ENCODE data around the gene GCNA. TPM values are rescaled to one million over a fixed set of nuclear protein-coding genes. Genes with fewer than 3 reads are reported as not detected.

Gene GCNA
- total and polyA plus RNA-seq, 2 experiments from 2014 or later, result 1.2 to 1.5 TPM

DNA sequence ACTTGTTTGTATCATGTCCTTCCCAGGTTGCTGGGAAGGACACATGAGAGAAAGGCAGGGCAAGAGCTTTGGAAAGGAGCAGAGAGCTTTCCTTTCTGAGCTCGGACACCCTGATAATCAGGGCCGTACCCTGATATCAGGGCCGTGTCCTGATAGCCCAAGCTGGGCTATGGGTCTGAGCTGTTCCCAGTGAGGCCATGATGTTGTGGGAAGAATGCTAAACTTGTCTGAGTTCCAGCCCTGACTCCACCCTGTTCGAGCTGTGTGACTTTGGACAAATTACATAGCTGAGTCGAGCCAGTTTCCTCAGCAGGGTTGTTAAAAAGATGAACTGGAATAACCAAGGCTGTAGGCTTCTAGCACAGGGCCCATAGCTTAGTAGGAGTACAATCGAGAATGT is 43.4 kb downstream of the GCNA start:
- no peak for ATAC-seq
- H3K36me3 Mint-ChIP-seq (ENCODE audit: low read depth), result no peaks in the 10 kb centered on the region; the same call in 1 of the 3 replicates
- H3K9me3 Mint-ChIP-seq, result no peaks in the 10 kb centered on the region; the same call in 2 of the 3 replicates
- no peak overlapping the region for H2AFZ ChIP-seq
- no peak overlapping the region for H3K4me3 ChIP-seq
- no peaks in the 10 kb centered on the region for H3K79me2 ChIP-seq (replicated peaks; ENCODE audit: insufficient read depth)
- H3F3A ChIP-seq (replicated peaks; ENCODE audit: low read depth), result no peaks in the 10 kb centered on the region
- no peak overlapping the region for H3K4me2 ChIP-seq
- no peaks in the 10 kb centered on the region for H3K4me1 ChIP-seq (ENCODE audit: insufficient read depth)
- DNase-seq (ENCODE audit: low spot score), result no peak
- H3K27me3 Mint-ChIP-seq (ENCODE audit: insufficient read depth, low read depth, poor library complexity), result no peaks in the 10 kb centered on the region
- H3K4me3 Mint-ChIP-seq, result no peak overlapping the region
- peaks cover 3% of the 10 kb centered on the region; the same call in 1 of the 3 replicates for H3K4me1 Mint-ChIP-seq
- H3K27me3 ChIP-seq (ENCODE audit: insufficient read depth), result no peaks in the 10 kb centered on the region
- TF ChIP-seq ZNF331 (CRISPR knock-in tag; IDR thresholded peaks at IDR 0.05; ENCODE audit: low read depth) (no peak), REST (IDR thresholded peaks at IDR 0.05; ENCODE audit: unreplicated experiment) (no peak), POLR2AphosphoS5 (IDR thresholded peaks at IDR 0.05; ENCODE audit: low read depth) (no peak), EZH2 (IDR thresholded peaks at IDR 0.05; ENCODE audit: low read depth, unreplicated experiment) (no peak), ZNF114 (CRISPR knock-in tag; IDR thresholded peaks at IDR 0.05) (no peak), CTCF (conservative IDR thresholded peaks at IDR 0.05; ENCODE audit: low read depth in 2 of 2) (no peak), ETS1 (IDR thresholded peaks at IDR 0.05) (no peak), STAT1 (IDR thresholded peaks at IDR 0.05; ENCODE audit: unreplicated experiment) (no peak), NANOG (IDR thresholded peaks at IDR 0.05; ENCODE audit: borderline replicate concordance) (no peak), EZH2phosphoT487 (IDR thresholded peaks at IDR 0.05; ENCODE audit: unreplicated experiment) (no peak), JUNB (IDR thresholded peaks at IDR 0.05; ENCODE audit: unreplicated experiment) (no peak), CREB1 (CRISPR knock-in tag; IDR thresholded peaks at IDR 0.05; ENCODE audit: low read depth) (no peak)
- TF ChIP-seq, protein P1, sequence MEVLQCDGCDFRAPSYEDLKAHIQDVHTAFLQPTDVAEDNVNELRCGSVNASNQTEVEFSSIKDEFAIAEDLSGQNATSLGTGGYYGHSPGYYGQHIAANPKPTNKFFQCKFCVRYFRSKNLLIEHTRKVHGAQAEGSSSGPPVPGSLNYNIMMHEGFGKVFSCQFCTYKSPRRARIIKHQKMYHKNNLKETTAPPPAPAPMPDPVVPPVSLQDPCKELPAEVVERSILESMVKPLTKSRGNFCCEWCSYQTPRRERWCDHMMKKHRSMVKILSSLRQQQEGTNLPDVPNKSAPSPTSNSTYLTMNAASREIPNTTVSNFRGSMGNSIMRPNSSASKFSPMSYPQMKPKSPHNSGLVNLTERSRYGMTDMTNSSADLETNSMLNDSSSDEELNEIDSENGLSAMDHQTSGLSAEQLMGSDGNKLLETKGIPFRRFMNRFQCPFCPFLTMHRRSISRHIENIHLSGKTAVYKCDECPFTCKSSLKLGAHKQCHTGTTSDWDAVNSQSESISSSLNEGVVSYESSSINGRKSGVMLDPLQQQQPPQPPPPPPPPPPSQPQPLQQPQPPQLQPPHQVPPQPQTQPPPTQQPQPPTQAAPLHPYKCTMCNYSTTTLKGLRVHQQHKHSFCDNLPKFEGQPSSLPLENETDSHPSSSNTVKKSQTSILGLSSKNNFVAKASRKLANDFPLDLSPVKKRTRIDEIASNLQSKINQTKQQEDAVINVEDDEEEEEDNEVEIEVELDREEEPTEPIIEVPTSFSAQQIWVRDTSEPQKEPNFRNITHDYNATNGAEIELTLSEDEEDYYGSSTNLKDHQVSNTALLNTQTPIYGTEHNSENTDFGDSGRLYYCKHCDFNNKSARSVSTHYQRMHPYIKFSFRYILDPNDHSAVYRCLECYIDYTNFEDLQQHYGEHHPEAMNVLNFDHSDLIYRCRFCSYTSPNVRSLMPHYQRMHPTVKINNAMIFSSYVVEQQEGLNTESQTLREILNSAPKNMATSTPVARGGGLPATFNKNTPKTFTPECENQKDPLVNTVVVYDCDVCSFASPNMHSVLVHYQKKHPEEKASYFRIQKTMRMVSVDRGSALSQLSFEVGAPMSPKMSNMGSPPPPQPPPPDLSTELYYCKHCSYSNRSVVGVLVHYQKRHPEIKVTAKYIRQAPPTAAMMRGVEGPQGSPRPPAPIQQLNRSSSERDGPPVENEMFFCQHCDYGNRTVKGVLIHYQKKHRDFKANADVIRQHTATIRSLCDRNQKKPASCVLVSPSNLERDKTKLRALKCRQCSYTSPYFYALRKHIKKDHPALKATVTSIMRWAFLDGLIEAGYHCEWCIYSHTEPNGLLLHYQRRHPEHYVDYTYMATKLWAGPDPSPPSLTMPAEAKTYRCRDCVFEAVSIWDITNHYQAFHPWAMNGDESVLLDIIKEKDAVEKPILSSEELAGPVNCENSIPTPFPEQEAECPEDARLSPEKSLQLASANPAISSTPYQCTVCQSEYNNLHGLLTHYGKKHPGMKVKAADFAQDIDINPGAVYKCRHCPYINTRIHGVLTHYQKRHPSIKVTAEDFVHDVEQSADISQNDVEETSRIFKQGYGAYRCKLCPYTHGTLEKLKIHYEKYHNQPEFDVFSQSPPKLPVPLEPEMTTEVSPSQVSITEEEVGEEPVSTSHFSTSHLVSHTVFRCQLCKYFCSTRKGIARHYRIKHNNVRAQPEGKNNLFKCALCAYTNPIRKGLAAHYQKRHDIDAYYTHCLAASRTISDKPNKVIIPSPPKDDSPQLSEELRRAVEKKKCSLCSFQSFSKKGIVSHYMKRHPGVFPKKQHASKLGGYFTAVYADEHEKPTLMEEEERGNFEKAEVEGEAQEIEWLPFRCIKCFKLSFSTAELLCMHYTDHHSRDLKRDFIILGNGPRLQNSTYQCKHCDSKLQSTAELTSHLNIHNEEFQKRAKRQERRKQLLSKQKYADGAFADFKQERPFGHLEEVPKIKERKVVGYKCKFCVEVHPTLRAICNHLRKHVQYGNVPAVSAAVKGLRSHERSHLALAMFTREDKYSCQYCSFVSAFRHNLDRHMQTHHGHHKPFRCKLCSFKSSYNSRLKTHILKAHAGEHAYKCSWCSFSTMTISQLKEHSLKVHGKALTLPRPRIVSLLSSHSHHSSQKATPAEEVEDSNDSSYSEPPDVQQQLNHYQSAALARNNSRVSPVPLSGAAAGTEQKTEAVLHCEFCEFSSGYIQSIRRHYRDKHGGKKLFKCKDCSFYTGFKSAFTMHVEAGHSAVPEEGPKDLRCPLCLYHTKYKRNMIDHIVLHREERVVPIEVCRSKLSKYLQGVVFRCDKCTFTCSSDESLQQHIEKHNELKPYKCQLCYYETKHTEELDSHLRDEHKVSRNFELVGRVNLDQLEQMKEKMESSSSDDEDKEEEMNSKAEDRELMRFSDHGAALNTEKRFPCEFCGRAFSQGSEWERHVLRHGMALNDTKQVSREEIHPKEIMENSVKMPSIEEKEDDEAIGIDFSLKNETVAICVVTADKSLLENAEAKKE (CRISPR knock-in tag; IDR thresholded peaks at IDR 0.05), result no peak
- H3K27ac ChIP-seq (ENCODE audit: low read depth), result no peak overlapping the region
- H3K9me2 ChIP-seq (ENCODE audit: insufficient read depth), result no peaks in the 10 kb centered on the region
- H3K27ac Mint-ChIP-seq, result no peak overlapping the region
- H4K20me1 ChIP-seq (replicated peaks; ENCODE audit: insufficient read depth), result no peaks in the 10 kb centered on the region
- no peaks in the 10 kb centered on the region for H3K36me3 ChIP-seq (ENCODE audit: insufficient read depth)

All from GM23338 (cell line).